GM13977 (cell line): ENCODE data around the gene CAPN11.

ENCODE experiments used
- DNase-seq: peaks from one replicate; pipeline ENCODE4 v3.0.0; 2012; ENCODE audit warnings: low spot score
- in situ Hi-C: fragments of 300-500 bp; cut with MboI; formaldehyde crosslinking; loops from one replicate; pipeline ENCODE4 v1.12.0; 2022; ENCODE audit warnings: low sequenced_read_pairs, low pct_unique_long_range_greater_than_20kb, mixed read lengths, inconsistent platforms; ENCODE audit not compliant: unreplicated experiment
- TF ChIP-seq, protein P1 (sequence below): IDR thresholded peaks from 2 replicates; pipeline ENCODE4 v1.5.1; 2012; ENCODE audit warnings: mild to moderate bottlenecking, control low read depth; ENCODE audit not compliant: insufficient read depth; ENCODE audit errors: extremely low read depth, missing control alignments

The CAPN11 gene

DNA sequence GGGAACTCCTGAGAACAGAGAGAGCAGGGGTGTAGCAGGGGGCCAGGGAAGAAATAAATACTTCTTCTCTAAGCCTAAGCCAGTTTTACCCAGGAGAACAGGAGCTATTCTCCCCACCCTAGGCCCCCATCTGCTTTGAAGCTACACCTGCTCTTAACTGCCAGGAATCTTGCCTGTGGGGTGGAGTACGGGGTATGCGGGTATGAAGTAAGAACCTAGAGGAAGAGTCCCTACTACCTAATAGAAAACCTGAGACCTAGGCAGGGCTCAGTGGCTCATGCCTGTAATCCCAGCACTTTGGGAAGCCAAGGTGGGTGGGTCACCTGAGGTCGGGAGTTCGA, 66.3 kb downstream of the CAPN11 start:
- TF ChIP-seq, protein P1, sequence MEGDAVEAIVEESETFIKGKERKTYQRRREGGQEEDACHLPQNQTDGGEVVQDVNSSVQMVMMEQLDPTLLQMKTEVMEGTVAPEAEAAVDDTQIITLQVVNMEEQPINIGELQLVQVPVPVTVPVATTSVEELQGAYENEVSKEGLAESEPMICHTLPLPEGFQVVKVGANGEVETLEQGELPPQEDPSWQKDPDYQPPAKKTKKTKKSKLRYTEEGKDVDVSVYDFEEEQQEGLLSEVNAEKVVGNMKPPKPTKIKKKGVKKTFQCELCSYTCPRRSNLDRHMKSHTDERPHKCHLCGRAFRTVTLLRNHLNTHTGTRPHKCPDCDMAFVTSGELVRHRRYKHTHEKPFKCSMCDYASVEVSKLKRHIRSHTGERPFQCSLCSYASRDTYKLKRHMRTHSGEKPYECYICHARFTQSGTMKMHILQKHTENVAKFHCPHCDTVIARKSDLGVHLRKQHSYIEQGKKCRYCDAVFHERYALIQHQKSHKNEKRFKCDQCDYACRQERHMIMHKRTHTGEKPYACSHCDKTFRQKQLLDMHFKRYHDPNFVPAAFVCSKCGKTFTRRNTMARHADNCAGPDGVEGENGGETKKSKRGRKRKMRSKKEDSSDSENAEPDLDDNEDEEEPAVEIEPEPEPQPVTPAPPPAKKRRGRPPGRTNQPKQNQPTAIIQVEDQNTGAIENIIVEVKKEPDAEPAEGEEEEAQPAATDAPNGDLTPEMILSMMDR = no peak
- no peak for DNase-seq
- in situ Hi-C loops = no loop called here

- peak; percentile 18 for DNase-seq
- in situ Hi-C loops = no loop called here
- TF ChIP-seq, protein P1 = no peak
These were observed 67.1 kb downstream of the CAPN11 start for GRCh38 chr6:44225579-44226325.

DNA sequence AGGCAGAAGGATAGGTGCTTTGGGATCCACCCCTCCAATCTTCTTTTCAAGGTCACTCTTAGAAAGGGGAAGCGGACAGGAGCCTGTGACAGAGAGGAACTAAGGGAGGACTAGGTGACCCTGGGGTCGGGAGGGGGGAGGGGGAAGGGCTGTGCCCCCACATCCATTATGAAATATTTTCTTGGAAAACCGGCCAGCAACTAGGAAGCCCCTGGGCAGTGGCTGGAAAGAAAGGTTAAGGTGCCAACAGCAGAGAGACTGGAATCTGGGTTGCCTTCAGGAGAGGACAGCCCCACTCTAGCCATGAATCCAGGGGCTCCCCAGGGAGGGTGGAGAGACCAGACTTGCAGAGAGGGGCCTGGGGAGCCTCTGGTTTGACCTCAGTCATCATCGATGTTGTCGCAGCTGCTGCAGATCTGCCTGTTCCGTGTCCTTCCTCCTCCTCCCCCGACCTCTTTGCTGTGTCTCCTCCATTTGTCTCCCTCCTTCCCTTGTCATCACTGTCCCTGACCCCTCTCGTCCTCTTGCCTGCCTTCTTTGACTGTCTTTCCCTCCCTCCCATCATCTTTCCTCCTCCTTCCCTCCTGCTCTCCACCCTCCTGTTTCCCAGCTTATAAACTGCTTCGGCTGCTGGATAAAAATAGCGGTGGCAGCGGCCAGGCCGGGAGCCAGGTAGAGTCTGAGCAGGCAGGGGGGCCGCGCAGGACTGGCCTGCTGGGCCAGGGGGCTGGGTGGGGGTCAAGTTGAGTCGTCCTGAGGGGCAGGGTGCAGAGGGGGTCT, 67.9 kb downstream of the CAPN11 start:
- in situ Hi-C loops = no loop called here
- TF ChIP-seq, protein P1 = no peak
- peak; percentile 9 for DNase-seq

GRCh38 chr6:44227148-44227793, 68.7 kb downstream of the CAPN11 start:
- peak; percentile 13 for DNase-seq
- TF ChIP-seq, protein P1 = no peak
- in situ Hi-C loops = no loop called here

- in situ Hi-C loops = no loop called here
- TF ChIP-seq, protein P1 = no peak
- DNase-seq = peak; percentile 12
These were observed 69.4 kb downstream of the CAPN11 start for GRCh38 chr6:44228031-44228430.

DNA sequence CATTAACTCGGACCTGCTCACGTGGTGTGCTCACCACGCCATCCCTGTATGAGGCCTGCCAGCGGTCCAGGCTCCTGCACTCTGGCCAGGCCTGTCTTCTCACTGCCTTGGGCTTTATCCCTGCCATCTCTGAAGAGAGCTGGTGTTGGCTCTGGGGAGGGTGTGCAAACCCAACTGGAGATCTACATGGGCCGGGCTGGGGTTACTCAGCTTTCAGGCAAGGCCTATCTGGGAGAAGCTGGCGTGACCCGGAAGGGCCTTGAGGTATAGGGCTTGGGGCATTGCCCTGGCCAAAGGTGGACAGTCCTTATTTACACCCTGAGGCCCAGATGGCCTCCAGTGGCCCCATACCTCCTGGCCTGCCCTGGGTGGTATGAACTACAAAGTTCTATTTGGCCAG, 69.8 kb downstream of the CAPN11 start:
- no peak for DNase-seq
- TF ChIP-seq, protein P1 = no peak
- in situ Hi-C loops = no loop called here
